ENCODE results near the gene POU2F2.

Gene POU2F2
- total RNA-seq, result 32.3 to 90.4 (median 59.0) reads per million in 9 experiments

- H3K36me3 Mint-ChIP-seq (ENCODE audit: insufficient read depth), result peaks cover 17% of the 10 kb centered on the region
- H3K27me3 Mint-ChIP-seq, result no peaks in the 10 kb centered on the region
- ATAC-seq (replicated peaks), result peak; percentile 85
- peaks cover 55 to 58% of the 10 kb centered on the region in 2 donors for H3K4me1 Mint-ChIP-seq (ENCODE audit: low read depth in 2 of 2)
- DNase-seq, result peak; percentile 75 to 82 (median 81)
- peak within 1 kb of the TSS; percentile 81 to 87 for H3K27ac Mint-ChIP-seq
- no peaks in the 10 kb centered on the region for H3K9me3 Mint-ChIP-seq
- H3K4me3 Mint-ChIP-seq, result peak within 1 kb of the TSS; percentile 80 to 96
These were observed at the start of gene POU2F2 for GRCh38 chr19:42132030-42132628. TSS of gene POU2F2 (minus strand) at chr19:42132446. CDS start at chr19:42132411, 35 bp downstream.

DNA sequence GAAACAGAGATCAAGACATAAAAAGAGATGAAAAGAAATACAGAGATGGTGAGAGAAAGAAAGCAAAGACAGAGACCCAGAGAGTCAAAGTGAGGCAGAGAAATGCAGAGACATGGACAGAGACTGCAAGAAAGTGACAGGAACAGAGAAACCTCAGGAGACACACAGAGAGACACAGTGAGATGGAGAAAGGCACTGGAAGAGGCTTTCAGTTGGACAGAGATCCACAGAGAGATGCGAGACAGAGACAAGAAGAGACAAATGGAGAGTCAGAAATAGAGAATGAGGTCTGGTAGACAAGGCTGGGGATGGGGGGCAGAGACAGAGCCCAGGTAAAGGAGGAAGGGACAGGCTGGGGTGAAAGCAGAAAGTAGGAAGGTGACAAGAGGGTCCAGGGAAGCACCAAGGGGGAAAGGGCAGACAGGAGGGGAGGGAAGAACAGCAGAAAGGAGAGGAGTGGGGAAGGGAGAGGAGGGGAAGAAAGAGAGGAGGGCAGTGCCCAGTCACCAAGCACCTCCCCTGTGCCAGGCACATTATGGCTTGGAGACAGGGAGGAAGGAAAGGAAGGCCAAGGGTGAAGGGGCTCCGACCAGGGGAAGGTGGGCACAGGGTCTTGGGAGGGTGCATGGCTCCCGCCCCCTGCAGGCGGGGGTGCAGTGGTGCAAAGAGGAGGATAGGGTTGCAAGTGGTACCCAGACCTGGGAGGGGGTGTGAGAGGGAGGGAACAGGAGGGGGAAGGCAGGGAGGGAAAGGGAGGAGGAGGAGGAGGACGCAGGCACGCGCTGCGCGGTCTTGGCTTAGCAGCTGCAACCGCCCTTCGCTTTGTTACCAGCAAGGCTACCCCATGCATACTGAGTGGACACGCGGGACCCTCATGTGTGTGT is 46.8 kb upstream of the POU2F2 start:
- peaks cover 5% of the 10 kb centered on the region for H3K36me3 Mint-ChIP-seq (ENCODE audit: insufficient read depth)
- peaks cover 0 to 10% of the 10 kb centered on the region in 2 donors for H3K27me3 Mint-ChIP-seq
- no peak overlapping the region for H3K27ac Mint-ChIP-seq
- DNase-seq (no peak), ATAC-seq (replicated peaks) (no peak)
- H3K4me3 Mint-ChIP-seq, result no peak overlapping the region
- H3K4me1 Mint-ChIP-seq (ENCODE audit: low read depth in 2 of 2), result peaks cover 19 to 37% of the 10 kb centered on the region in 2 donors
- H3K9me3 Mint-ChIP-seq, result no peaks in the 10 kb centered on the region

- peaks cover 5% of the 10 kb centered on the region for H3K36me3 Mint-ChIP-seq (ENCODE audit: insufficient read depth)
- peaks cover 0 to 10% of the 10 kb centered on the region in 2 donors for H3K27me3 Mint-ChIP-seq
- no peak overlapping the region for H3K4me3 Mint-ChIP-seq
- no peak for DNase-seq
- no peak overlapping the region for H3K27ac Mint-ChIP-seq
- no peaks in the 10 kb centered on the region for H3K9me3 Mint-ChIP-seq
- no peak for ATAC-seq (replicated peaks)
- H3K4me1 Mint-ChIP-seq (ENCODE audit: low read depth in 2 of 2), result peaks cover 14 to 28% of the 10 kb centered on the region in 2 donors
These were observed 45.4 kb upstream of the POU2F2 start for GRCh38 chr19:42177686-42178019.

DNA sequence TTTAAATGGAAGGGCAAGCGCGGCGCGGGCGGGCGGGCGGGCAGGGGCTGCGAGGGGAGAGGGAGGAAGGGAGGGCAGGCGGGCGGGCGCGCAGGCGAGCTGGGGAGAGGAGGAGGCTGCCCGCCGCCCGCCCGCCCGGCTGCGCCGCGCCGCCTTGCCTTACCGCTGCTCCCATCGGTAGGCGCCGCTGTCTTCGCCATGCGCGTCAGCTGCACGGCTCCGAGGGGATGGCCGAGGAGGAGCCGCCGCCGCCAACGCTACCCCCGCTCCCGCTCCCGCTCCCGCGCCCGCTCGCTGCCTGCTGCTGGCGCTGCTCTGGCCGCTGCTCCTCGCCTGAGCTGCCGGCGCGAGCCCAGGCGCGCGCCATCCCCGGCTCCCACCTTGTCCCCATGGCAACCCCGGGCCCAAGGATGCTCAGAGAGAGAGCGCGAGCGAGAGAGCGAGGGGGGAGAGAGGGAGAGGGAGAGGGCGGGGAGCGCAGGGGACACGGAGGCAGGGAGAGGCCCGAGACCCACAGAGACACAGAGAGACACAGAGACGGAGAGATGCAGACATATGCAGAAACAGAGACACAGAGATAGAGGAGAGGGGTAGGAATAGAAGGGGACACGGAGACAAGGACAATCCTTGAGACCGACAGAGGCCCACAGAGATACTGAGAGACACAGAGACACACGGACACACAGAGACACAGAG is 44.9 kb upstream of the POU2F2 start:
- DNase-seq (peak; percentile 69 to 75 (median 72)), ATAC-seq (replicated peaks) (peak; percentile 93)
- no peak overlapping the region for H3K27ac Mint-ChIP-seq
- no peaks in the 10 kb centered on the region for H3K9me3 Mint-ChIP-seq
- peaks cover 0 to 10% of the 10 kb centered on the region in 2 donors for H3K27me3 Mint-ChIP-seq
- H3K36me3 Mint-ChIP-seq (ENCODE audit: insufficient read depth), result peaks cover 4% of the 10 kb centered on the region
- no peak overlapping the region for H3K4me3 Mint-ChIP-seq
- H3K4me1 Mint-ChIP-seq (ENCODE audit: low read depth in 2 of 2), result peaks cover 11 to 23% of the 10 kb centered on the region in 2 donors

- DNase-seq (no peak), ATAC-seq (replicated peaks) (peak; percentile 58)
- peaks cover 10 to 18% of the 10 kb centered on the region in 2 donors for H3K4me1 Mint-ChIP-seq (ENCODE audit: low read depth in 2 of 2)
- peak overlapping the region; percentile 21 to 23 for H3K27ac Mint-ChIP-seq
- peak overlapping the region; percentile 83 to 88 for H3K4me3 Mint-ChIP-seq
- peaks cover 3% of the 10 kb centered on the region for H3K36me3 Mint-ChIP-seq (ENCODE audit: insufficient read depth)
- H3K27me3 Mint-ChIP-seq, result peaks cover 0 to 10% of the 10 kb centered on the region in 2 donors
- no peaks in the 10 kb centered on the region for H3K9me3 Mint-ChIP-seq
These were observed 44.4 kb upstream of the POU2F2 start for GRCh38 chr19:42176649-42176989.

- ATAC-seq (replicated peaks), result peak; percentile 31
- Mint-ChIP-seq H3K27me3 (peaks cover 0 to 10% of the 10 kb centered on the region in 2 donors), H3K4me3 (peak overlapping the region; percentile 83 to 88), H3K9me3 (no peaks in the 10 kb centered on the region), H3K27ac (peak overlapping the region; percentile 21 to 23), H3K4me1 (ENCODE audit: low read depth in 2 of 2) (peaks cover 10 to 18% of the 10 kb centered on the region in 2 donors), H3K36me3 (ENCODE audit: insufficient read depth) (peaks cover 3% of the 10 kb centered on the region)
- DNase-seq, result peak in 1 of 3 experiments; percentile 17
These were observed 43.9 kb upstream of the POU2F2 start for GRCh38 chr19:42175952-42176648.

- no peak for ATAC-seq (replicated peaks)
- Mint-ChIP-seq H3K27ac (peak overlapping the region in 1 of 2 donors; percentile 64), H3K36me3 (ENCODE audit: insufficient read depth) (peaks cover 3% of the 10 kb centered on the region), H3K4me3 (peak overlapping the region; percentile 83 to 88), H3K4me1 (ENCODE audit: low read depth in 2 of 2) (peaks cover 10 to 18% of the 10 kb centered on the region in 2 donors), H3K27me3 (peaks cover 0 to 10% of the 10 kb centered on the region in 2 donors), H3K9me3 (no peaks in the 10 kb centered on the region)
- no peak for DNase-seq
These were observed 42.9 kb upstream of the POU2F2 start for GRCh38 chr19:42174958-42175734.

DNA sequence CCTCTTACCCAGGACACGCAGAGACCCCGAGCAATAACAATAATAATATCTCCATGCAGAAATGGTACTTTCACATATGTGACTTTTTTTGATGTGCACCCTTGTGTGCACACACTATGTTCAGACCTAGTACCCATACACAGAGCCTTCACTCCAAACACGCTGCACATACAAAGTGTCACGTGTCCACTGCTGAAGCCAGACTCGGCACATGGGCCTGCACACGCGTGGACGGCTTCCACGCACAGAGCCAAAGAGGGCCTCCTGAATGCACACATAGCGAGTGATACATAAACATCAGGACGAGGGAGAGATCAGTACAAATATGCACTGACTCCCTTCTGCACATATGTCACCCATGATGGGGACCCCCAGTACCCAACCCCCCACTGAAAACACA is 41.9 kb upstream of the POU2F2 start:
- no peak for DNase-seq
- no peak overlapping the region for H3K27ac Mint-ChIP-seq
- peaks cover 0 to 10% of the 10 kb centered on the region in 2 donors for H3K27me3 Mint-ChIP-seq
- H3K9me3 Mint-ChIP-seq, result no peaks in the 10 kb centered on the region
- H3K4me3 Mint-ChIP-seq, result no peak overlapping the region
- no peak for ATAC-seq (replicated peaks)
- peaks cover 3% of the 10 kb centered on the region for H3K36me3 Mint-ChIP-seq (ENCODE audit: insufficient read depth)
- H3K4me1 Mint-ChIP-seq (ENCODE audit: low read depth in 2 of 2), result peaks cover 10 to 18% of the 10 kb centered on the region in 2 donors

DNA sequence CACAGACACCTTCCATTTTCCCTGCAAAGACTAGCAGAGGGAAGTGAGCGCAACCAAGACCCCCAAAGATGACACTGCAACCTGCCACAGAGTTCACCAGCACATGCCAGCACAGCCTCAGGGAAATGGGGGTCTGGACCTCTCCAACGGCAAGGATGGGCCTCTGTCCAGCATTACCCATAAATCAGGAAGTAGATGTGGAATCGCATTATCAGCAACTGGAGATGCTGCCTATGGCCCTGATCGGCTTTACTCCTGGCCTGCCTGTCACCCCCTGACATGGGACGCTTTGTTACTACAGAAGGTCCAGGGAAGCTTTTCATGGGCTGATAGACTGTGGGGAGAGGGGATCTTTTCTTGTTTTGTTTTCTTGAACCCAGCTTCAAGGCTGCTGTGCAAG is 41.4 kb upstream of the POU2F2 start:
- Mint-ChIP-seq H3K27ac (no peak overlapping the region), H3K36me3 (ENCODE audit: insufficient read depth) (peaks cover 3% of the 10 kb centered on the region), H3K27me3 (peaks cover 0 to 10% of the 10 kb centered on the region in 2 donors), H3K9me3 (no peaks in the 10 kb centered on the region), H3K4me1 (ENCODE audit: low read depth in 2 of 2) (peaks cover 10 to 18% of the 10 kb centered on the region in 2 donors), H3K4me3 (no peak overlapping the region)
- DNase-seq, result no peak
- no peak for ATAC-seq (replicated peaks)

GRCh38 chr19:42172261-42172660 is 40.0 kb upstream of the POU2F2 start:
- no peak for DNase-seq
- no peaks in the 10 kb centered on the region for H3K9me3 Mint-ChIP-seq
- peaks cover 0 to 10% of the 10 kb centered on the region in 2 donors for H3K27me3 Mint-ChIP-seq
- ATAC-seq (replicated peaks), result no peak
- H3K27ac Mint-ChIP-seq, result no peak overlapping the region
- H3K4me3 Mint-ChIP-seq, result no peak overlapping the region
- H3K36me3 Mint-ChIP-seq (ENCODE audit: insufficient read depth), result peaks cover 3% of the 10 kb centered on the region
- H3K4me1 Mint-ChIP-seq (ENCODE audit: low read depth in 2 of 2), result peaks cover 10 to 18% of the 10 kb centered on the region in 2 donors

GRCh38 chr19:42170715-42171114 is 38.5 kb upstream of the POU2F2 start:
- ATAC-seq (replicated peaks), result no peak
- H3K4me1 Mint-ChIP-seq (ENCODE audit: low read depth in 2 of 2), result peaks cover 5 to 11% of the 10 kb centered on the region in 2 donors
- no peak overlapping the region for H3K4me3 Mint-ChIP-seq
- H3K36me3 Mint-ChIP-seq (ENCODE audit: insufficient read depth), result no peaks in the 10 kb centered on the region
- H3K9me3 Mint-ChIP-seq, result no peaks in the 10 kb centered on the region
- no peak for DNase-seq
- H3K27ac Mint-ChIP-seq, result no peak overlapping the region
- peaks cover 0 to 1% of the 10 kb centered on the region in 2 donors for H3K27me3 Mint-ChIP-seq

Data from effector memory CD8-positive, alpha-beta T cell (primary cell).